Spleen (tissue), 7 donors: ENCODE measurements around the gene AP4M1.

ENCODE experiments used
- POLR2A ChIP-seq, 3 donors: fragments of 450-650 bp; IDR thresholded peaks; one replicate each; pipeline ENCODE4 v1.5.1; 2017; ENCODE audit warnings: antibody characterized with exemption in 3 of 3, mild to moderate bottlenecking in 1 of 3
- POLR2AphosphoS5 ChIP-seq, 3 donors: sonication (generic); formaldehyde crosslinking; IDR thresholded peaks; one replicate each; pipeline ENCODE4 v1.5.1; 2017; ENCODE audit warnings: antibody characterized with exemption in 3 of 3
- TF ChIP-seq, protein P1 (sequence below), 11 experiments: fragments of 200-600 bp in 7 of 11; fragments of 450-650 bp in 4 of 11; sonication (generic) in 4 of 11; IDR thresholded peaks in 8 of 11; conservative IDR thresholded peaks in 3 of 11; 1 replicate in 7 of 11; 2 replicates in 4 of 11; pipeline versions ENCODE4 v1.4.0 to v1.8.0; 2016 to 2021; ENCODE audit warnings: antibody characterized with exemption in 11 of 11, inconsistent platforms in 4 of 11, mild to moderate bottlenecking in 1 of 11
- donor health status: DM: no; HTN: no; CAD: no; lungs with moderate emphysema.
- donor health status: DM: no; HTN: no; CAD: no.
- donor health status: DM: no; HTN: no; CAD: no.

DNA sequence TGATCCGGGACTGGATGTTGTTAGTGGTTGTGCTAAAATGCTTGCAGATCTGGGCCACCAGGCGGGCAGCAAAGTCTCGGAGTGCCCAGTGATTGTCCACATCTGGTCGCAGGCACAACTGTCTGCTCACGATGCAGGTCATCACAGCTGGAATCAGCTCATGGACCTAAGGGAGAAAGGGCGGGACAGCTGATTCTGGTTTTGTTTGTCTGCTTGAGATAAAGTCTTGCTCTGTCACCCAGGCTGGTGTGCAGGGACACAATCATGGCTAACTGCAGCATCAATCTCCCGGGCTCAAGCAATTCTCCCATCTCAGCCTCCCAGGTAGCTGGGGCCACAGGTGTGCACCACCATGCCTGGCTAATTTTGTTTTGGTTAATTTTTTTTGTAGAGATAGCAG, 9.7 kb downstream of the AP4M1 start:
- TF ChIP-seq, protein P1, sequence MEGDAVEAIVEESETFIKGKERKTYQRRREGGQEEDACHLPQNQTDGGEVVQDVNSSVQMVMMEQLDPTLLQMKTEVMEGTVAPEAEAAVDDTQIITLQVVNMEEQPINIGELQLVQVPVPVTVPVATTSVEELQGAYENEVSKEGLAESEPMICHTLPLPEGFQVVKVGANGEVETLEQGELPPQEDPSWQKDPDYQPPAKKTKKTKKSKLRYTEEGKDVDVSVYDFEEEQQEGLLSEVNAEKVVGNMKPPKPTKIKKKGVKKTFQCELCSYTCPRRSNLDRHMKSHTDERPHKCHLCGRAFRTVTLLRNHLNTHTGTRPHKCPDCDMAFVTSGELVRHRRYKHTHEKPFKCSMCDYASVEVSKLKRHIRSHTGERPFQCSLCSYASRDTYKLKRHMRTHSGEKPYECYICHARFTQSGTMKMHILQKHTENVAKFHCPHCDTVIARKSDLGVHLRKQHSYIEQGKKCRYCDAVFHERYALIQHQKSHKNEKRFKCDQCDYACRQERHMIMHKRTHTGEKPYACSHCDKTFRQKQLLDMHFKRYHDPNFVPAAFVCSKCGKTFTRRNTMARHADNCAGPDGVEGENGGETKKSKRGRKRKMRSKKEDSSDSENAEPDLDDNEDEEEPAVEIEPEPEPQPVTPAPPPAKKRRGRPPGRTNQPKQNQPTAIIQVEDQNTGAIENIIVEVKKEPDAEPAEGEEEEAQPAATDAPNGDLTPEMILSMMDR (IDR thresholded peaks at IDR 0.05 in 8 of 11, conservative IDR thresholded peaks at IDR 0.05 in 3 of 11) = no peak
- TF ChIP-seq POLR2AphosphoS5 (IDR thresholded peaks at IDR 0.05) (no peak), POLR2A (IDR thresholded peaks at IDR 0.05) (no peak)
